A549 (cell line): ENCODE measurements around the gene TOMM20. TPM values are rescaled to one million over a fixed set of nuclear protein-coding genes. Genes with fewer than 3 reads are reported as not detected.

Source experiments
- ATOH8 ChIP-seq: fragments of 250-450 bp; sonication (Bioruptor Pico); IDR thresholded peaks from 2 replicates; pipeline ENCODE4 v1.5.0; 2020; ENCODE audit warnings: low read depth, mild to moderate bottlenecking, moderate library complexity
- BHLHE40 ChIP-seq: IDR thresholded peaks from 2 replicates; pipeline ENCODE4 v1.6.1; 2012; ENCODE audit warnings: low read depth, low read length, inconsistent platforms
- CEBPB ChIP-seq, 2 experiments: fragments of >200 bp in 1 of 2; sonication (Bioruptor Twin) in 1 of 2; formaldehyde crosslinking in 1 of 2; IDR thresholded peaks; 2 replicates each; pipeline ENCODE4 v1.6.1; 2012 to 2016
- CHD4 ChIP-seq: fragments of 200-600 bp; sonication (generic); IDR thresholded peaks from 2 replicates; pipeline ENCODE4 v1.6.1; 2016; ENCODE audit warnings: antibody characterized with exemption, mild to moderate bottlenecking, borderline replicate concordance
- EHMT2 ChIP-seq: fragments of 200-600 bp; sonication (generic); IDR thresholded peaks from 2 replicates; pipeline ENCODE4 v1.6.1; 2016; ENCODE audit warnings: antibody characterized with exemption, low read depth, mild to moderate bottlenecking, moderate library complexity
- FOXS1 ChIP-seq: fragments of 250-450 bp; sonication (Bioruptor Pico); IDR thresholded peaks from 2 replicates; pipeline ENCODE4 v1.5.0; 2020; ENCODE audit warnings: mild to moderate bottlenecking, moderate library complexity
- GATA3 ChIP-seq: IDR thresholded peaks from 2 replicates; pipeline ENCODE4 v1.6.1; 2012; ENCODE audit warnings: borderline replicate concordance
- HES2 ChIP-seq: fragments of >200 bp; sonication (Bioruptor Twin); formaldehyde crosslinking; IDR thresholded peaks from 2 replicates; pipeline ENCODE4 v1.6.1; 2016
- HEYL ChIP-seq: fragments of 250-450 bp; sonication (Bioruptor Pico); IDR thresholded peaks from 2 replicates; pipeline ENCODE4 v1.8.0; 2021; ENCODE audit warnings: mild to moderate bottlenecking, moderate library complexity
- HOXA7 ChIP-seq: fragments of 250-450 bp; sonication (Bioruptor Pico); IDR thresholded peaks from 2 replicates; pipeline ENCODE4 v1.5.0; 2020; ENCODE audit warnings: mild to moderate bottlenecking, moderate library complexity
- JUN ChIP-seq, 2 experiments: fragments of >200 bp; sonication (Bioruptor Twin); formaldehyde crosslinking; IDR thresholded peaks; 2 replicates in 1 of 2; 3 replicates in 1 of 2; pipeline ENCODE4 v1.6.1; 2016 to 2017
- KDM1A ChIP-seq: fragments of 200-600 bp; sonication (generic); IDR thresholded peaks from 2 replicates; pipeline ENCODE4 v1.6.1; 2016; ENCODE audit warnings: low read depth, mild to moderate bottlenecking
- KDM5A ChIP-seq: fragments of 200-600 bp; sonication (generic); IDR thresholded peaks from 2 replicates; pipeline ENCODE4 v1.6.1; 2016; ENCODE audit warnings: antibody characterized with exemption, mild to moderate bottlenecking
- MAX ChIP-seq: IDR thresholded peaks from 2 replicates; pipeline ENCODE4 v1.6.1; 2012
- NPAS2 ChIP-seq: fragments of 250-450 bp; sonication (Bioruptor Pico); IDR thresholded peaks from 2 replicates; pipeline ENCODE4 v1.8.0; 2022; ENCODE audit warnings: mild to moderate bottlenecking, moderate library complexity, borderline replicate concordance
- RAD21 ChIP-seq, 2 experiments: fragments of >200 bp in 1 of 2; sonication (Bioruptor Twin) in 1 of 2; formaldehyde crosslinking in 1 of 2; IDR thresholded peaks in 1 of 2; conservative IDR thresholded peaks in 1 of 2; 2 replicates in 1 of 2; 3 replicates in 1 of 2; pipeline ENCODE4 v1.6.1; 2012 to 2018; ENCODE audit warnings: inconsistent platforms in 1 of 2
- RARB ChIP-seq: fragments of 250-450 bp; sonication (Bioruptor Pico); IDR thresholded peaks from 2 replicates; pipeline ENCODE4 v1.8.0; 2021; ENCODE audit warnings: mild to moderate bottlenecking, moderate library complexity
- RFX5 ChIP-seq: fragments of 450-650 bp; IDR thresholded peaks from 2 replicates; pipeline ENCODE4 v1.7.1; 2014; ENCODE audit warnings: antibody characterized with exemption, mild to moderate bottlenecking, moderate library complexity
- polyA plus RNA-seq, 4 experiments: library from polyadenylated mRNA; depleted of rRNA in 3 of 4; stranded (reverse); fragments of >200 nt; fragmentation: RNase III in 1 of 4; extraction: RNeasy Plus Mini Kit Qiagen cat#74134 plus additional on column Dnase treatment in 1 of 4; gene quantifications; 2 replicates in 3 of 4; 3 replicates in 1 of 4; pipeline ENCODE4 v1.2.3, GENCODE V29; 2011 to 2017
- TF ChIP-seq, protein P1 (sequence below): IDR thresholded peaks from 2 replicates; pipeline ENCODE4 v1.6.1; 2012
- TF ChIP-seq, protein P2 (sequence below): fragments of 200-600 bp; sonication (generic); IDR thresholded peaks from 2 replicates; pipeline ENCODE4 v1.6.1; 2016; ENCODE audit warnings: antibody characterized with exemption, mild to moderate bottlenecking, moderate library complexity
- TF ChIP-seq, protein P3 (sequence below): fragments of >200 bp; sonication (Bioruptor Twin); formaldehyde crosslinking; IDR thresholded peaks from 3 replicates; pipeline ENCODE4 v1.5.1; 2016

TOMM20 gene
- polyA plus RNA-seq, 2 of the 4 experiments (the other 2 are of a cell fraction) = 112 to 122 TPM

DNA sequence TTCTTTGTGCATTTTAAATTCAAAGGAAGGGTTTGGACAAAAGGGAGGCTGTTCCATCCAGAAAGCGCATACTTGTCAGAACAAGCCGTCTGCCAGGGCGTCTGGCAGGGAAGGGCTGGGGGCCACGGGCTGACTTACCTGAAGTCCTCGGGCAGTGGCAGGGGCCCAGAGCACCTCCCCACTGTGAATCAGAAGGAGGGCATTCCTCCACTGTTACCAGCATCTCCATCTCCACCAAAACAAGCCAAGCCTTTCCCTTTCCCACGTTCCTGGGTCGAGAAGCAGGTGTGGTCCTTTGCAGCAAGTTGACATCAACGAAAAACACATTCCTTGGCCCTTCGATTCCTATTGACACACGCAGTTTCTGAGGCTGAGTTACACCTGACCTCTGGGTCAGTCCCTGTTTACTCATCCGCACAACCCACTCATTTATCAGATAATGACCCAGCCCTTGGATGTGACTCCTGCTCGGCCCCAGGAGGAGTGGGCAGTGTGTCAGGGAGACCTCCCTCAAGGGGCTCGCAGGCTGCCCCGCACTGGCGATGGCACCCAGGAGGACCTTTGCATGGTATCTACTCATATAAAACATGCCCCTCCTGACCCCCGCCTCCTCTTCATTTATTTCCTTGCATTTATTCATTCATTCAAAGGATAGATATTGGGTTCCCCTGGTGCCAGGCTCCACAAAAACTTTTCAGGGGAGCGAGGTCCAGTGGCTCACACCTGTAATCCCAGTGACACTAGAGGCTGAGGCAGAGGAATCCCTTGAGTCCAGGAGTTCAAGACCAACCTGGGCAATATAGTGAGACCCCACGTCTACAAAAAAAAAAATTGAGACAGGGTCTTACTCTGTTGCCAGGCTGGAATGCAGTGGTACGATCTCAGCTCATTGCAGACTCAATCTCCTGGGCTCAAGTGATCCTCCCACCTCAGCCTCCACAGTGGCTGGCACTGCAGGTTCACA lies 60.2 kb downstream of the TOMM20 start (continued):
- TF ChIP-seq, protein P1, sequence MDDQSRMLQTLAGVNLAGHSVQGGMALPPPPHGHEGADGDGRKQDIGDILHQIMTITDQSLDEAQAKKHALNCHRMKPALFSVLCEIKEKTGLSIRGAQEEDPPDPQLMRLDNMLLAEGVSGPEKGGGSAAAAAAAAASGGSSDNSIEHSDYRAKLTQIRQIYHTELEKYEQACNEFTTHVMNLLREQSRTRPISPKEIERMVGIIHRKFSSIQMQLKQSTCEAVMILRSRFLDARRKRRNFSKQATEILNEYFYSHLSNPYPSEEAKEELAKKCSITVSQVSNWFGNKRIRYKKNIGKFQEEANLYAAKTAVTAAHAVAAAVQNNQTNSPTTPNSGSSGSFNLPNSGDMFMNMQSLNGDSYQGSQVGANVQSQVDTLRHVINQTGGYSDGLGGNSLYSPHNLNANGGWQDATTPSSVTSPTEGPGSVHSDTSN = peak; percentile 71; the same call in 1 of the 2 replicates
- TF ChIP-seq CHD4 (peak; percentile 45; the same call in 1 of the 2 replicates), JUN (IDR thresholded peaks at IDR 0.05) (peak; percentile 36 to 73; a peak in 4 of 5 replicates), RARB (CRISPR knock-in tag) (peak; percentile 92), NPAS2 (CRISPR knock-in tag) (no peak), EHMT2 (no peak), HEYL (CRISPR knock-in tag) (no peak; the same call in none of the 2 replicates), KDM1A (no peak), ATOH8 (CRISPR knock-in tag) (no peak), FOXS1 (CRISPR knock-in tag) (peak; percentile 43; the same call in 1 of the 2 replicates), HOXA7 (CRISPR knock-in tag) (peak; percentile 89), BHLHE40 (no peak), RAD21 (conservative IDR thresholded peaks at IDR 0.05 in 1 of 2, IDR thresholded peaks at IDR 0.05 in 1 of 2) (peak in 1 of 2 experiments; percentile 35; a peak in 2 of 5 replicates), KDM5A (no peak), GATA3 (peak; percentile 99), HES2 (no peak), RFX5 (no peak), CEBPB (IDR thresholded peaks at IDR 0.05) (peak in 1 of 2 experiments; percentile 86; a peak in 2 of 4 replicates), MAX (peak; percentile 84)
- TF ChIP-seq, protein P2, sequence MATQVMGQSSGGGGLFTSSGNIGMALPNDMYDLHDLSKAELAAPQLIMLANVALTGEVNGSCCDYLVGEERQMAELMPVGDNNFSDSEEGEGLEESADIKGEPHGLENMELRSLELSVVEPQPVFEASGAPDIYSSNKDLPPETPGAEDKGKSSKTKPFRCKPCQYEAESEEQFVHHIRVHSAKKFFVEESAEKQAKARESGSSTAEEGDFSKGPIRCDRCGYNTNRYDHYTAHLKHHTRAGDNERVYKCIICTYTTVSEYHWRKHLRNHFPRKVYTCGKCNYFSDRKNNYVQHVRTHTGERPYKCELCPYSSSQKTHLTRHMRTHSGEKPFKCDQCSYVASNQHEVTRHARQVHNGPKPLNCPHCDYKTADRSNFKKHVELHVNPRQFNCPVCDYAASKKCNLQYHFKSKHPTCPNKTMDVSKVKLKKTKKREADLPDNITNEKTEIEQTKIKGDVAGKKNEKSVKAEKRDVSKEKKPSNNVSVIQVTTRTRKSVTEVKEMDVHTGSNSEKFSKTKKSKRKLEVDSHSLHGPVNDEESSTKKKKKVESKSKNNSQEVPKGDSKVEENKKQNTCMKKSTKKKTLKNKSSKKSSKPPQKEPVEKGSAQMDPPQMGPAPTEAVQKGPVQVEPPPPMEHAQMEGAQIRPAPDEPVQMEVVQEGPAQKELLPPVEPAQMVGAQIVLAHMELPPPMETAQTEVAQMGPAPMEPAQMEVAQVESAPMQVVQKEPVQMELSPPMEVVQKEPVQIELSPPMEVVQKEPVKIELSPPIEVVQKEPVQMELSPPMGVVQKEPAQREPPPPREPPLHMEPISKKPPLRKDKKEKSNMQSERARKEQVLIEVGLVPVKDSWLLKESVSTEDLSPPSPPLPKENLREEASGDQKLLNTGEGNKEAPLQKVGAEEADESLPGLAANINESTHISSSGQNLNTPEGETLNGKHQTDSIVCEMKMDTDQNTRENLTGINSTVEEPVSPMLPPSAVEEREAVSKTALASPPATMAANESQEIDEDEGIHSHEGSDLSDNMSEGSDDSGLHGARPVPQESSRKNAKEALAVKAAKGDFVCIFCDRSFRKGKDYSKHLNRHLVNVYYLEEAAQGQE = no peak
- TF ChIP-seq, protein P3, sequence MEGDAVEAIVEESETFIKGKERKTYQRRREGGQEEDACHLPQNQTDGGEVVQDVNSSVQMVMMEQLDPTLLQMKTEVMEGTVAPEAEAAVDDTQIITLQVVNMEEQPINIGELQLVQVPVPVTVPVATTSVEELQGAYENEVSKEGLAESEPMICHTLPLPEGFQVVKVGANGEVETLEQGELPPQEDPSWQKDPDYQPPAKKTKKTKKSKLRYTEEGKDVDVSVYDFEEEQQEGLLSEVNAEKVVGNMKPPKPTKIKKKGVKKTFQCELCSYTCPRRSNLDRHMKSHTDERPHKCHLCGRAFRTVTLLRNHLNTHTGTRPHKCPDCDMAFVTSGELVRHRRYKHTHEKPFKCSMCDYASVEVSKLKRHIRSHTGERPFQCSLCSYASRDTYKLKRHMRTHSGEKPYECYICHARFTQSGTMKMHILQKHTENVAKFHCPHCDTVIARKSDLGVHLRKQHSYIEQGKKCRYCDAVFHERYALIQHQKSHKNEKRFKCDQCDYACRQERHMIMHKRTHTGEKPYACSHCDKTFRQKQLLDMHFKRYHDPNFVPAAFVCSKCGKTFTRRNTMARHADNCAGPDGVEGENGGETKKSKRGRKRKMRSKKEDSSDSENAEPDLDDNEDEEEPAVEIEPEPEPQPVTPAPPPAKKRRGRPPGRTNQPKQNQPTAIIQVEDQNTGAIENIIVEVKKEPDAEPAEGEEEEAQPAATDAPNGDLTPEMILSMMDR = no peak
